Duodenal mucosa (tissue), 2 donors: Measurements from ENCODE around the gene LRRC8A.
"Not testable (repeated sequence)": the region's sequence is repeated elsewhere in the genome, so short reads cannot be mapped to it uniquely, and the experiment has no call there.

Experiments
- H3K27ac ChIP-seq: one replicate; pipeline ENCODE4 v1.7.0; 2013; ENCODE audit warnings: low read depth, low read length
- H3K27me3 ChIP-seq, 2 donors: one replicate each; pipeline ENCODE4 v1.7.0; 2013; ENCODE audit warnings: low read length in 2 of 2, control low read depth in 1 of 2; ENCODE audit not compliant: insufficient read depth in 2 of 2, control insufficient read depth in 1 of 2
- H3K36me3 ChIP-seq, 2 donors: one replicate each; pipeline ENCODE4 v1.7.0; 2013; ENCODE audit warnings: low read length in 2 of 2, control low read depth in 1 of 2; ENCODE audit not compliant: insufficient read depth in 2 of 2, control insufficient read depth in 1 of 2
- H3K4me1 ChIP-seq, 2 donors: one replicate each; pipeline ENCODE4 v1.7.0; 2013; ENCODE audit warnings: low read length in 2 of 2, control low read depth in 1 of 2; ENCODE audit not compliant: insufficient read depth in 2 of 2, control insufficient read depth in 1 of 2
- H3K4me3 ChIP-seq, 2 donors: one replicate each; pipeline ENCODE4 v1.7.0; 2013; ENCODE audit warnings: low read length in 2 of 2, low read depth in 1 of 2
- H3K9ac ChIP-seq, 2 donors: one replicate each; pipeline ENCODE4 v1.7.0; 2013; ENCODE audit warnings: low read length in 2 of 2, low read depth in 1 of 2
- H3K9me3 ChIP-seq, 2 donors: one replicate each; pipeline ENCODE4 v1.7.0; 2013; ENCODE audit warnings: low read length in 2 of 2, control low read depth in 1 of 2; ENCODE audit not compliant: control insufficient read depth in 1 of 2

Gene LRRC8A

DNA sequence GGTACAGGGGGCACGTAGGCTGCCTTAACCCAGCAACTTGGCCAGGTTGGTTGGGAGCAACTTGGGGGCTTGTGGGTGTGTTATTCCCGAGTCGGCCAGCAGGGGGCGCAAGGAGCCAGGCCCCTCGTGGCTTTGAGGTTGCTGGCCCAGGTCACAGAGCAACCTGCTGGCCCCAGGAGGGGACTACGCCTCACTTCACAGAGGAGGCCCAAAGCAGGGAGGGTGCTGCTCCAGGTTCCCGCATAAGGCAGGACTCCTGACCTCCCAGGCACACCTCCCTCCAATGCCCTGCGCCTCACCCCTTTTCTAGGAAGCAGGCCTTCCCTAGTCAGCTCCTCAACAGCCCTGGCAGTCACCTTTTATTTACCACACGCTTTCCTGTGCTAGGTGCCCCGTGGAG is 18.3 kb upstream of the LRRC8A start:
- Histone ChIP-seq H3K4me3 (no peak overlapping the region), H3K36me3 (no peaks in the 10 kb centered on the region), H3K4me1 (peaks cover 0 to 5% of the 10 kb centered on the region in 2 donors), H3K9me3 (no peaks in the 10 kb centered on the region), H3K27ac (no peak overlapping the region), H3K27me3 (no peaks in the 10 kb centered on the region), H3K9ac (no peak overlapping the region)

DNA sequence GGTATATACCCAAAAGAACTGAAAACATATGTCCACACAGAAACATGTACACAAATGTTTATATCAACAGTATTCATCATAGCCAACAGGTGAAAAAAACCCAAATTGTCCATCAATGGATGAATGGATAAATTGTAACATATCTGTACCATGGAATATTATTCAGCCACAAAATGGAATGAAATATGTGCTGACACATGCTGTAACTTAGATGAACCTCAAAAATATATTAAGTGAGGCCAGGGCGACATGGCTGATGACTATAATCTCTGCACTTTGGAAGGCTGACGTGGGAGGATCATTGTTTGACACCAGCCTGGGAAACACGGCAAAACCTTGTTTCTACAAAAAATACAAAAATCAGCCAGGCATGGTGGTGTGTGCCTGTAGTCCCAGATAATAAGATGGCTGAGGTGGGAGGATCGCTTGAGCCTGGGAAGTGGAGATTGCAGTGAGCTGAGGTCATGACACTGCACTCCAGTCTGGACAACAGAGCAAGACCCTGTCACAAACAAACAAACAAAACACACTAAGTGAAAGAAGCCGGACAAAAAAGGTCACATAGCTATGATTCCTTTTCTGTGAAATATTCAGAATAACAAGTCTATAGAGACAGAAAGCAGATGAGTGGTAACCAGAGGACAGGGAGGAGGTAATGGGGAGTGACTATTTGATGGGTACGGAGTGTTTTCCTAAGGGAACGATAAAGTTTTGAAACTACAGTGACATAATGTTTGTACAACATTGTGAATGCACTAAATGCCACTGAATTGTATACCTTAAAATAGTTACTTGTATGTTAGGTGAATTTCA is 11.6 kb upstream of the LRRC8A start:
- H3K9me3 ChIP-seq, result no peaks in the 10 kb centered on the region
- H3K36me3 ChIP-seq, result no peaks in the 10 kb centered on the region
- H3K4me1 ChIP-seq, result no peaks in the 10 kb centered on the region
- H3K4me3 ChIP-seq, result no peak overlapping the region
- H3K27ac ChIP-seq, result no peak overlapping the region
- no peak overlapping the region for H3K9ac ChIP-seq
- no peaks in the 10 kb centered on the region for H3K27me3 ChIP-seq

DNA sequence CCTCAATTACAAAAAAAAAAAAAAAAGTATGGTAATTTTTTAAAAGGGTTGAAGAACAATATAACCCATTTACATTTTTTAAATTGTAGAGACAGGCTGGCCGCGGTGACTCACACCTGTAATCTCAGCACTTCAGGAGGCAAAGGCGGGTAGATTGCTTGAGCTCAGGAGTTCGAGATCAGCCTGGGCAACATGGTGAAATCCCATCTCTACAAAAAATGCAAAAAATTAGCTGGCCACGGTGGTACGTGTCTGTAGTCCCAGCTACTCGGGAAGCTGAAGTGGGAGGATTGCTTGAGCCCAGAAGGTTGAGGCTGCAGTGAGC is 11.0 kb upstream of the LRRC8A start:
- H3K9ac ChIP-seq, H3K36me3 ChIP-seq, H3K27me3 ChIP-seq, H3K9me3 ChIP-seq, H3K4me1 ChIP-seq, H3K27ac ChIP-seq, H3K4me3 ChIP-seq: not testable (repeated sequence)

DNA sequence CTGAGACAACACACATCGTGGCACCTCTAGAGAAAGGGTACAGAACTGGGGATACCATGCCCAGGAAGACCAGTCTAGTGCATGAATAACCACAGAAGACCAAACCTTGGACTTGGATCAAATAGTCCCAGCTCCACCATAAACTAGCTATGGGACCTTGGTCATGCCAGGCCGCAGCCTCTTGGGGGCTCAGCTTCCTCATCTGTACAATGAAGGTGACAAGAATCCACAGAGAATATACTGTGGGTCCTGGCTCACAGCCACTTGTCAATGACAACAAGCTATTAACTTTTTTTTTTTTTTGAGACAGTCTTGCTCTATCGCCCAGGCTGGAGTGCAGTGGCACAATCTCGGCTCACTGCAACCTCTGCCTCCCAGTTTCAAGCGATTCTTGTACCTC is 4.1 kb upstream of the LRRC8A start:
- H3K9me3 ChIP-seq, result no peaks in the 10 kb centered on the region
- no peak overlapping the region for H3K27ac ChIP-seq
- peaks cover under 1 to 12% of the 10 kb centered on the region in 2 donors for H3K4me1 ChIP-seq
- no peak overlapping the region for H3K9ac ChIP-seq
- H3K36me3 ChIP-seq, result no peaks in the 10 kb centered on the region
- no peak overlapping the region for H3K4me3 ChIP-seq
- no peaks in the 10 kb centered on the region for H3K27me3 ChIP-seq

DNA sequence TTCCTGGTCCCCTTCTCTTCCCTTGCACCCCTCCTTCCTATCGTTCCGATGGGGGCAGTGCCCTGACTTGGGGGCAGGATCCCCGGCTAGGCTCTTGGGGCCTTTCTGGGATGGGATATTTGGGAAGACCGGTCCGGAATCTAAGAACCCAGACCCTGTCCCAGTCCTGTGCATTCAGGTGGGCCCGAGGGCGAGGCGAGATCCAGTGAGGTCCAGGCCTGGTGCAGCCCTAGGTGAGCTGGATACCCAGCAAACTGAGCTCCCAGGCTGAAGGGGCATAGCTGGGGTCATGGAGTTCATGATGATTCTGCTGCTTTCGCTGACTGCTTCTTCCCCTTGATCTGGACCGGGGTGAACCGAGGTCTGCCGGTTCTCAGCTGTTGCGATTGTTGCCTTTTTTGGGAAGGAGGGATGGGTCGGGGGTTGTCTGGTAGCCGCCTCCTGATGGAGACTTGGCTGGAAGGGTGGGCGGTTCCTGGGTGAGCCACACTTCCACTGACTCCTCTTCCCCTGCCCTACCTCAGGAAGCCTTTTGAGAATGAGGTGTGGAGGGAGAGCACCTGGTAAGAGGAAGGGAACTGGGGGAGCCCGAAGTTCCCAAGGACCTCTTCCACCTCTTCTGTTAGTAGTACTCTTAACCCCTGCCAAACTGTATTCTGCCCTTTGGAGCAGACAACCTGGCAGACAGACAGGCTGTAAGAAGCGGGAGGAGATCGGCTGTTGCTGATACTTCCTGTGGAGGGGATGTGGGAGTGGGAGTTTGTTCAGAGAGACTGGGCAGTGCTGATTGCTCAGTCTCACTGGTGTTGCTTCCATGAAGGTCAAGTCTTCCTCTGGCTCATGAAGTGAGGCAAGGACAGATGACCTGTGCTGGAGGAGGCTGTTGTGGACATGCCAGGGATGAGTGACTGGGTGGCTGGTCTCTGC is 1.0 kb downstream of the LRRC8A start:
- Histone ChIP-seq H3K9ac (peak overlapping the region; percentile 92 to 94), H3K27me3 (no peaks in the 10 kb centered on the region), H3K27ac (peak overlapping the region; percentile 80), H3K4me3 (peak overlapping the region; percentile 99), H3K9me3 (no peaks in the 10 kb centered on the region), H3K4me1 (peaks cover 8 to 34% of the 10 kb centered on the region in 2 donors), H3K36me3 (peaks cover 0 to 20% of the 10 kb centered on the region in 2 donors)

DNA sequence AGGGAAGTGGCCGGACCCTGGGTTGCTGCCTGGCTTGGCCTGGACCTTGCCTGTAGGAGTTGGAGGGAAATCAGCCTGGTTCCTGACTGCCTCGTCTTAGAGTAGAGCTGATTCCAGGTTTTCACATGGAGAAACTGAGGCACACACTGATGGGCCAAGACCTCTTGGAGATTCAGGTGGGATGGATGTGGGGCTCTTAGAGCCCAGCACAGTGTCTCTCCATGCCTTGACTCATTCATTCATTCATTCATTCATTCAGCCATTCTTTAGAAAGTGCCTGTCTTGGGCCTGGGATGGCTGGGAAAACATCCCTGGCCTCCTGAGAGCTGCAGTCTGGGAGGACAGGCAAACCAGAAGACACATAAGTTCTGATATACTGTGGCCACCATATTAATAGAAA is 2.2 kb downstream of the LRRC8A start:
- H3K9ac ChIP-seq, result no peak overlapping the region
- H3K4me1 ChIP-seq, result peaks cover 11 to 34% of the 10 kb centered on the region in 2 donors
- peaks cover 0 to 30% of the 10 kb centered on the region in 2 donors for H3K36me3 ChIP-seq
- no peak overlapping the region for H3K4me3 ChIP-seq
- no peaks in the 10 kb centered on the region for H3K27me3 ChIP-seq
- H3K9me3 ChIP-seq, result no peaks in the 10 kb centered on the region
- no peak overlapping the region for H3K27ac ChIP-seq

DNA sequence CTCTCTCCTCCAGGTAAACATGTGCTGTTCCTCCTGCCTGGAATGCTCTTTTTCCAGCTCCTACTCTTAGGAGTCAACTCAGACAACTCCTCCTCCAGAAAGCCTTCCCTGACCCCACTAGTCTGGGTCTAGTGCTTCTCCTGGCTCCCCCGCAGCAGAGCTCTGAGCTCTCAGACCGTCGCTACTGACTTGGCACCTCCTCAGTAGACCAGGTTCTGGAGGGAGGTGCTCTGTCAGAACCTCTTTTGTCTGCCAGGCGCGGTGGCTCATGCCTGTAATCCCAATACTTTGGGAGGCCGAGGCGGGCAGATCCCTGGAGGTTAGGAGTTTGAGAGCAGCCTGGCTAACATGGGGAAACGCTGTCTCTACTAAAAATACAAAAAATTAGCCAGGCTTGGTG is 3.4 kb downstream of the LRRC8A start:
- H3K4me3 ChIP-seq, result no peak overlapping the region
- H3K4me1 ChIP-seq, result peaks cover 11 to 25% of the 10 kb centered on the region in 2 donors
- H3K9me3 ChIP-seq, result no peaks in the 10 kb centered on the region
- H3K9ac ChIP-seq, result no peak overlapping the region
- no peaks in the 10 kb centered on the region for H3K27me3 ChIP-seq
- H3K36me3 ChIP-seq, result peaks cover 0 to 35% of the 10 kb centered on the region in 2 donors
- H3K27ac ChIP-seq, result no peak overlapping the region

DNA sequence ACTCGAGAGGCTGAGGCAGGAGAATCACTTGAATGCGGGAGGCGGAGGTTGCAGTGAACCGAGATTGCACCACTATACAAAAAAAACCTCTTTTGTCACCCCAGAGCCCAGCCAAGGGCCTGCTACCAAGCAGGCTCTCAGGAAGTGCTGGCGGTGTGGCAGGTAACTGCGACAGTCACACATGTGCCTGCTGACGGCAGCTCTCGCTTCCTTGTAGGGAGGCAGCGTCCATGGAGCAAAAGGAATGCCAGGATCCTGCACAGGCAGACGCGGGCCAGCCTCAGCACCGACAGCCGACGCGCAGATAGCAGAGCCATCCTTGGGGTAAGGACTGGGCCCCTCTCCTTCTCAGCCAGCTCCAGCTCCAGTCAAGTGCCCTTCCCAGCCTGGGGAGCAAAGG is 3.9 kb downstream of the LRRC8A start:
- Histone ChIP-seq H3K36me3 (peaks cover 0 to 36% of the 10 kb centered on the region in 2 donors), H3K4me3 (no peak overlapping the region), H3K9ac (no peak overlapping the region), H3K27me3 (no peaks in the 10 kb centered on the region), H3K9me3 (no peaks in the 10 kb centered on the region), H3K4me1 (peaks cover 11 to 25% of the 10 kb centered on the region in 2 donors), H3K27ac (no peak overlapping the region)

DNA sequence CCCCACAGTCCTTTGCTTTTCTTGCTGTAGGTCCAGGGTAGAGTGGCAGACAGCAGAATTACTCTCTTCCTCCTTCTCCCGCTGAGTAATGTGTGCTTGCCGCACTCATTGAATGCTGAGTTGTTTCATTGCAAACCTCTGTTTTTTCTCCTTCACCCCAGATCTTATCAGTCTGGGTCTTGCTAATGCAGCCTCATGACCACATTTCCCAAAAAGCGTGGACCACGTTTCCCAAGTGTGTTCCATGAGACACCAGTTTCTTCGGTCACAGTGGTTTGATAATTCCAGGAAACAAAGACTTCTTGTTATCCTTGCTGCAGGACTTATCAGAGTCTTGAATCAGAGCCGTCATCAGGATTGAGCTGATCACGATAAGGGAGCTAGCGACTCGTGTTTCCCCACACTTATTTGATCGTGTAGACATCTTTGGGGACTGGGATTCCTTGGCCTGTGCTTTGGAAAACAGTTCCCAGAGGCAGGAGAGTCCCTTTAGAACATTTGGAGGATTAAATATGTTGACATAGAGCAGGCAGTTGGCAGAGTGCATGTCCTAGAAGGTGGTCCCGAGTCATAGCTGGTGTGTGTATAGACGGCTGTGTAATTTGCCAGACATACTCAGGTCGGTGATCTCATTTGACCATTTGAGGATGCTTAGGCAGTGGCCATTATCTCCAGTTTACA is 4.4 kb downstream of the LRRC8A start:
- Histone ChIP-seq H3K27me3 (no peaks in the 10 kb centered on the region), H3K4me1 (peaks cover 11 to 25% of the 10 kb centered on the region in 2 donors), H3K4me3 (no peak overlapping the region), H3K27ac (no peak overlapping the region), H3K9ac (no peak overlapping the region), H3K36me3 (peaks cover 0 to 36% of the 10 kb centered on the region in 2 donors), H3K9me3 (no peaks in the 10 kb centered on the region)

DNA sequence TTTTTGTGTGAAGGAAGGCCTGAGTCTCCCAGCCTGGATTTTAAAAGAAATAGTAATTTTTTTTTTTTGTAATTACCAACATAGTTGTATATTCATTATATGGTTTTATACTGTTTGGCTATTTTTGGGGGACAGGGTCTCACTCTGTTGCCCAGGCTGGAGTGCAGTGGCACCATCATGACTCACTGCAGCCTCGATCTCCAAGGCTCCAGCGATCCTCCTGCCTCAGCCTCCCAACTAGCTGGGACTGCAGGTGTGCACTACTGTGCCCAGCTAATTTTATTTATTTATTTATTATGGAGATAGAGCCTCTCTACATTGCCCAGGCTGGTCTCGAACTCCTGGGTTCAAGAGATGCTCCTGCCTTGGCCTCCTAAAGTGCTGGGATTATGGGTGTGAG is 5.1 kb downstream of the LRRC8A start:
- Histone ChIP-seq H3K9ac (no peak overlapping the region), H3K36me3 (peaks cover 0 to 36% of the 10 kb centered on the region in 2 donors), H3K9me3 (no peaks in the 10 kb centered on the region), H3K27me3 (no peaks in the 10 kb centered on the region), H3K27ac (no peak overlapping the region), H3K4me3 (no peak overlapping the region), H3K4me1 (peaks cover 17 to 31% of the 10 kb centered on the region in 2 donors)
